Ecto neural progenitor cell (in vitro differentiated cells): ENCODE data around the gene HMBS.

Experiments used
- DNase-seq: peaks from one replicate; pipeline ENCODE4 v3.0.0-alpha.2; 2018; ENCODE audit warnings: low spot score

HMBS gene

DNA sequence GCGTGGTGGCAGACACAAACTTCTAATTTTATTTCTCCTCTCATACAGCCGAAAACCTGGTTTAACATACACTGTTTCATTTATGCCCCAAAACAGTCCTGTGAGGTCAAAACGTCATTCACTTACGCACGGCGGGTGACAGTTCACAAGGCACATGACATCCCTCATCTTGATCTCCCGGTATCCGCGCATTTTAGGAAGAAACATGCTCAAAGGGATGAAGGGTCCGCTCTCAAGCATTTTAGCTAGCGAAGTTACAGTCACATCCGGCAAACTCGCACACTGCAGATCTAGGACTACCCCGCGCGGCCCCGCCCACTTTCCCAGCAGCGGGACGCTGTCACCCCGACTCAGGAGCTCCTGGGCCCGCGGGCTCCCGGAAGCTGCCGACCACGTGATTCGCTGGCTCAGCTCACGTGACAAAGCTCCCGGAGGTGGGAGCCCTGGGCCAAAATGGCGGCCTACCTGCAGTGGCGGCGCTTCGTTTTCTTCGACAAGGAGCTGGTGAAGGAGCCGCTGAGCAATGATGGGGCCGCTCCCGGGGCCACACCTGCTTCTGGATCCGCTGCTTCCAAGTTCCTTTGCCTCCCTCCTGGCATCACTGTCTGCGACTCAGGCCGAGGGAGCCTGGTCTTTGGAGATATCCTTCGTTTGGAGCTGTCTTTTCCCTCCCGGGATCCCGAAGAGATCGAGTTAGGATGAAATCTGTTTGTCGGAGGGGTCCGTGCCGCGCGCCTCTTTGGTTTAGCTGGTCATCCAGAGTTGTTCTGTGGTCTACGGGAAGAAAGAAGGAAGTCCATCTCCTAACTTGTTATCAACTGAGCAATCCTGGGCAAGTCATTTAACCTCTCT, 17.1 kb upstream of the HMBS start, which contains the start of gene VPS11:
TSS of gene VPS11 (plus strand) at position 448 of the 852 bp plus-strand sequence. CDS start at position 454, 6 bp downstream.
- peak; percentile 98 for DNase-seq

- DNase-seq, result no peak
These were observed 6.8 kb upstream of the HMBS start for GRCh38 chr11:119077839-119078238.

DNA sequence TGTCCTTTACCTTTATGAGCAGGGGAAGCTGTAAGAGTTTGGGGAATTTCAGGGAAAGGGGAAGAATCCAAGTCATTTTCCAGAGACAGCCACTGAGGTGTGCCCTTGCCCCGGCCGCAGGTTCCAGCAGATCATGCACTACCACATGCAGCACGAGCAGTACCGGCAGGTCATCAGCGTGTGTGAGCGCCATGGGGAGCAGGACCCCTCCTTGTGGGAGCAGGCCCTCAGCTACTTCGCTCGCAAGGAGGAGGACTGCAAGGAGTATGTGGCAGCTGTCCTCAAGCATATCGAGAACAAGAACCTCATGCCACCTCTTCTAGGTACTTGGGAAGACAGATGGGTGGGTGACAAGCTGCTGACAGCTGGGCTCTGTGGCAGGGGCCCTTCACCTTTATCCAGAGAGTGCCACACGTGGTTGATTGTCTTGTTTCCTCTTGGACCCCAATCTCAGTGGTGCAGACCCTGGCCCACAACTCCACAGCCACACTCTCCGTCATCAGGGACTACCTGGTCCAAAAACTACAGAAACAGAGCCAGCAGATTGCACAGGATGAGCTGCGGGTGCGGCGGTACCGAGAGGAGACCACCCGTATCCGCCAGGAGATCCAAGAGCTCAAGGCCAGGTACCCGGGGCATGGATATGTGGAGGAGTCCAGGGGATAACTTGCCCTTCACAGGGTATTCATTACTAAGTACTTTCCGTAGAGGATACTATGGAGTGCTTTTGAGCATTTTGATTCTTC, 5.8 kb upstream of the HMBS start:
- DNase-seq, result no peak

GRCh38 chr11:119081682-119082260, 2.9 kb upstream of the HMBS start:
- DNase-seq, result no peak

GRCh38 chr11:119085437-119085847, 761 bp downstream of the HMBS start:
- peak; percentile 60 for DNase-seq

DNA sequence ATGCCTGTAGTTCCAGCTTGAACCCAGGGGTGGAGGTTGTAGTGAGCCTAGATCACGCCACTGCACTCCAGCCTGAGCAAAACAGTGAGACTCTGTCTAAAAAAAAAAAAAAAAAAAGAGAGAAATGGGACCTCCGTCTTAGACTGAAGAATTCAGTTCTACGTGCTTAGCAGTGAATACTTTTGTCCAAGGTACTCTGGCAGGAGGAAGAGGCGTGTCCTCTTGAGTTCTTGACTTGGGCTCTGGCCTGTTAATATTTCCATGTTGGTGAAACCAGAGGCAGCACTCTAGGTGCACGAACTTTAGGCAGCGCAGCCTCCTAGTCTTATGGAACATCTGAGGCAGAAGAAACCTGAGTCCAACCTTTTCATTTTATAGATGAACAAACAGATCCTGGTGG, 2.4 kb downstream of the HMBS start:
- DNase-seq, result no peak

DNA sequence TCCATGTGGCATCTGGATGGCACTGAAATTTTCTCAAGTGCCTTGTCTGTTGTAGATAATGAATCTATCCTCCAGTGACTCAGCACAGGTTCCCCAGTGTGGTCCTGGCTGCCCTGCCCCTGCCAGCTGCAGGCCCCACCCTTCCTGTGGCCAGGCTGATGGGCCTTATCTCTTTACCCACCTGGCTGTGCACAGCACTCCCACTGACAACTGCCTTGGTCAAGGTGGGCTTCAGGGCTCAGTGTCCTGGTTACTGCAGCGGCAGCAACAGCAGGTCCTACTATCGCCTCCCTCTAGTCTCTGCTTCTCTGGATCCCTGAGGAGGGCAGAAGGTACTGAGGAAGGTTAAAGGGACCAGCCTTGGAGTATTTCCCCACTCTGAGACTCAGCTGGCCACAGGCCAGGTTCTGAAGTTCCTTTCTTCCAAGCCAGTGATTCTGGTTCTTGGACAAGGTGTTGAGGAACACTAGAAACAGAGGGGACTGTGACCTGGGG, 3.1 kb downstream of the HMBS start:
- no peak for DNase-seq

GRCh38 chr11:119088406-119088805, 3.7 kb downstream of the HMBS start:
- no peak for DNase-seq

GRCh38 chr11:119089319-119089718, 4.6 kb downstream of the HMBS start:
- no peak for DNase-seq

DNA sequence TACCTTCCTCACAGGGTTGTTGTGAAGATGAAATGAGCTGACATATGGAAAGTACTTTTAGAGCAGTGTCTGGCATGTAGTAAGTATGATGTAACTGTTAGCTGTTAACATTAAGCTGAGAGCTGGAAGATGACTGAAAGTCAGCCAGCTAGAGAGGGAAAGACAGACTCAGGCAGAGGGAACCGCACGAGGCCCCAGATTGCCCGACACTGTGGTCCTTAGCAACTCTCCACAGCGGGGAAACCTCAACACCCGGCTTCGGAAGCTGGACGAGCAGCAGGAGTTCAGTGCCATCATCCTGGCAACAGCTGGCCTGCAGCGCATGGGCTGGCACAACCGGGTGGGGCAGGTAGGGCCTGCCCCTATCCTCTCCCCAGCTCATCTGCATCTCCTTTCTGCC, 6.5 kb downstream of the HMBS start:
- no peak for DNase-seq

- DNase-seq, result no peak
These were observed 7.5 kb downstream of the HMBS start for GRCh38 chr11:119091966-119092879.

GRCh38 chr11:119092880-119093842, 8.5 kb downstream of the HMBS start:
- no peak for DNase-seq

- no peak for DNase-seq
These were observed 9.5 kb downstream of the HMBS start for GRCh38 chr11:119093942-119094815.

DNA sequence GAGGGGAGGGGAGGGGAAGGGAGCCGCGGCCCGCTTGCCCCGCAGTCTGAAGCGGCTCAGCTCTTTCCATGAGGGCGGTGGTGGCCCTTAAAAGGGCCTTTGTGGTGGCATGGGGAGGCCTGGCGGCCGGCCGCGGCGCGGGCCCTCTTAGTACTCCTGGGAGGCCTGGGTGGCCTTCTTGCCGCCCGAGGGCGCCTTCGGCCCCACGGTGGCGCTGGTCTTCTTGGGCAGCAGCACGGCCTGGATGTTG, 10.1 kb downstream of the HMBS start:
- no peak for DNase-seq

GRCh38 chr11:119095066-119095880, 10.6 kb downstream of the HMBS start:
- DNase-seq, result peak; percentile 100

GRCh38 chr11:119099711-119100110, 15.0 kb downstream of the HMBS start:
- DNase-seq, result no peak

DNA sequence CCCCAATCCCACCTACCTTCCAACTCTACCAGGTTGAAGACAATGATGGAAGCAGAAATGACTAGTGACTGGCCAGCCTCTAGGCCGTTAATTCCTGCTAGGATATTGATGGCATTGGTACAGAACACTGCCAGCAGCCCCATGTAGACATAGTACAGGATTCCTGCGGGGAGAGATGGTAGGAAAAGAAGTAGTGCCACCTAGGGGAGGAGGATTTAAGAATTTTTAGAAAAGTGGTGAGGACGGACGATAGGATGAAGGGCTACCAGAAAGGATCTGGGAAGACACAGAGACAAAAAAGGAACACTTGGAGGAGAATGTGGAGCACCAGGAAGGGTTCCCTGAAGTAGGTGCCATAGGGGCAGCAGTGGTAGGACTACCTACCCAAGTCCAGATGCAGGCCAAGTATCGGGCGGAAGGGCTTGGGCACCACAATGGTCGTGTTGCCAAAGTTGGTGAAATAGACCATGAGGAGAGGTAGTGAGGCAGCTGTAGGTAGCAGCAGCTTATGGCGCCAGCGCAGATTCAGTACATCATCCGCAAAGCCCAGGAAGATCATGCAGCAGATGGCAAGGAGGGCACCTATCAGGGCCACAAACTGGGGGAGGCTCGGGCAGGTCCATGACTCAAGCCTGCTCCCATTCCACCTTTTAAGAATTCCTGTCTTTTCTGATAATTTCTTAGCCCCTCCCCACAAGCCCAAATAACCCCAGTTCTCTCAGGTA, 15.7 kb downstream of the HMBS start:
- no peak for DNase-seq
